NCI-H146 treated with DMSO at 0.1 percent for 48 hours (cell line): ENCODE measurements around the gene JOSD2.

ENCODE experiments used
- DNase-seq: peaks from one replicate; lab custom pipeline; 2025; ENCODE audit not compliant: unreplicated experiment; lab: John Stamatoyannopoulos, UW

The JOSD2 gene

GRCh38 chr19:50457300-50457699 is 53.7 kb downstream of the JOSD2 start:
- no peak for DNase-seq
